ENCODE measurements around the gene AQP7. TPM values are rescaled to one million over a fixed set of nuclear protein-coding genes. Genes with fewer than 3 reads are reported as not detected.

The AQP7 gene
- total RNA-seq, 1 donor from 2014 or later = not detected

GRCh38 chr9:33440609-33441008 lies 38.2 kb upstream of the AQP7 start:
- Histone ChIP-seq H3K36me3 (ENCODE audit: control insufficient read depth, insufficient read depth, low read length) (peaks cover 11% of the 10 kb centered on the region), H3K27me3 (ENCODE audit: control insufficient read depth, insufficient read depth, low read length) (no peaks in the 10 kb centered on the region), H3K4me3 (ENCODE audit: low read depth, low read length) (no peak overlapping the region)
- DNase-seq (ENCODE audit: low read depth) (no peak), FAIRE-seq (no peak)
- TF ChIP-seq CTCF (IDR thresholded peaks at IDR 0.05; ENCODE audit: insufficient read depth, low read length, severe bottlenecking) = no peak

- no peaks in the 10 kb centered on the region for H3K27me3 ChIP-seq (ENCODE audit: control insufficient read depth, insufficient read depth, low read length)
- DNase-seq (ENCODE audit: low read depth) (no peak), FAIRE-seq (no peak)
- no peak overlapping the region for H3K4me3 ChIP-seq (ENCODE audit: low read depth, low read length)
- H3K36me3 ChIP-seq (ENCODE audit: control insufficient read depth, insufficient read depth, low read length) = peaks cover 11% of the 10 kb centered on the region
- TF ChIP-seq CTCF (IDR thresholded peaks at IDR 0.05; ENCODE audit: insufficient read depth, low read length, severe bottlenecking) = no peak
These were observed 37.8 kb upstream of the AQP7 start for GRCh38 chr9:33440204-33440603.

DNA sequence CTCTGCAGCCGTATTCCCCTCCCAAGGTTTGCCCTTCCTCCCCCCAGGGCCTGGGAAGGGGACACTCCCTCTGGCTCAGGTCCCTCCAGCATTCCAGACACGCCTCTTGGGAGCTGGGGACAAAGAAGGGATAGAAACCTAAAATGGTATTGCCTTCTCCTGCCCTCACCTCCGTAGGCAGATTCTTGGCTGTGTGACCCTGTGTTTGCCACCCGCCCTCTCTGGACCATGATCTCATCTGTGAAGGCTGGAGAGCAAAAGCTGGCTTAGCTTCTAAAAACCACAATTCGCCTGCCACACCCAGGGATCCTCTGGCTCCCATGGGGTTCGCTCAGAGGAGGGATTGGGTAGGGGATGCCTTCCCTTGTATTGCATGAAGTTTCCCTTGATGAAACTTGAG lies 37.4 kb upstream of the AQP7 start:
- FAIRE-seq = no peak
- no peak for DNase-seq (ENCODE audit: low read depth)
- Histone ChIP-seq H3K27me3 (ENCODE audit: control insufficient read depth, insufficient read depth, low read length) (no peaks in the 10 kb centered on the region), H3K36me3 (ENCODE audit: control insufficient read depth, insufficient read depth, low read length) (peaks cover 11% of the 10 kb centered on the region), H3K4me3 (ENCODE audit: low read depth, low read length) (no peak overlapping the region)
- TF ChIP-seq CTCF (IDR thresholded peaks at IDR 0.05; ENCODE audit: insufficient read depth, low read length, severe bottlenecking) = no peak

GRCh38 chr9:33438926-33439680 lies 36.7 kb upstream of the AQP7 start:
- Histone ChIP-seq H3K27me3 (ENCODE audit: control insufficient read depth, insufficient read depth, low read length) (no peaks in the 10 kb centered on the region), H3K36me3 (ENCODE audit: control insufficient read depth, insufficient read depth, low read length) (peaks cover 11% of the 10 kb centered on the region), H3K4me3 (ENCODE audit: low read depth, low read length) (no peak overlapping the region)
- FAIRE-seq = no peak
- TF ChIP-seq CTCF (IDR thresholded peaks at IDR 0.05; ENCODE audit: insufficient read depth, low read length, severe bottlenecking) = no peak
- no peak for DNase-seq (ENCODE audit: low read depth)

DNA sequence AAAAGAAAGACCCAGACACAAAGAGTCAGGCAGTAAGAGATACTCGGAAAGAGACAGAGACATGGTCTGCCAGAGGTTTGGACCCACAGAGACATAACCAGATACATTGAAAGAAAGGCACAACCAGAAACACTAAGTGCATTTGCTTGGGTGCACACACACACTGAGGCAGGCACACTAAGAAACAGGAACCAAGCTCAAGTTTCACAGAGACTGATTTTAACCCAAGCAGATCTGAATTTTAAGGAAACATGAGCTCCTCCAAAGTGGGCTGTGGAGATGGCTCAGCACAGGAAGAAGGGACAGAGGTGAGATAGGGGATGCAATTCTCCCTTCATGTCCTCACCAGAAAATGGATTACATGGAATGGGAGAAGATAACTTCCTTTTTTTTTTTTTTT lies 35.5 kb upstream of the AQP7 start:
- Histone ChIP-seq H3K36me3 (ENCODE audit: control insufficient read depth, insufficient read depth, low read length) (peaks cover 11% of the 10 kb centered on the region), H3K4me3 (ENCODE audit: low read depth, low read length) (no peak overlapping the region), H3K27me3 (ENCODE audit: control insufficient read depth, insufficient read depth, low read length) (no peaks in the 10 kb centered on the region)
- DNase-seq (ENCODE audit: low read depth) (no peak), FAIRE-seq (no peak)
- TF ChIP-seq CTCF (IDR thresholded peaks at IDR 0.05; ENCODE audit: insufficient read depth, low read length, severe bottlenecking) = no peak

DNA sequence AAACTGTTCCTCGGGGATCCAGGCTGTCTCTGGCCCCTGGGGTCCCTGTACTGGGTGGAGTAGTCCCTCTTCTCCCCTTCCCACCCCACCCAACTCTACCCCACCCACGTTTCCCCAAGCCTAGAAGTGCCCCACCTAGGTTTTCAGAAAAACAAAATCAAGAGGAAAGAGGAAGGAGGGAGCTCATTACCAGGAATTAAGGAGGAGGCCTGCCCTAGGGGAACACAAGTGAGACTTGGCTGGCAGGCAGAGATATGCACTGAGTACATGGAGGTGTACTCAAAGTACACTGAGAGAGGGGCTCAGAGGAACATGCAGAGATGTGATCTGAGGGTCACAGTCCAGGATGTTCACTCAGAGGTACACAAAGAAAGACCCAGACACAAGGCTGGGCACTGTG lies 34.8 kb upstream of the AQP7 start:
- FAIRE-seq = no peak
- TF ChIP-seq CTCF (IDR thresholded peaks at IDR 0.05; ENCODE audit: insufficient read depth, low read length, severe bottlenecking) = no peak
- DNase-seq (ENCODE audit: low read depth) = no peak
- Histone ChIP-seq H3K4me3 (ENCODE audit: low read depth, low read length) (no peak overlapping the region), H3K27me3 (ENCODE audit: control insufficient read depth, insufficient read depth, low read length) (no peaks in the 10 kb centered on the region), H3K36me3 (ENCODE audit: control insufficient read depth, insufficient read depth, low read length) (peaks cover 6% of the 10 kb centered on the region)
